ENCODE results near the gene ATXN1. TPM values are rescaled to one million over a fixed set of nuclear protein-coding genes. Genes with fewer than 3 reads are reported as not detected.

Gene ATXN1
- polyA plus RNA-seq, 1 of the 3 experiments (the other 2 are of a cell fraction), result 7.9 TPM

- H3K27ac ChIP-seq (ENCODE audit: low read depth in 2 of 2, low read length in 1 of 2), result peak overlapping the region; percentile 26 to 82; a peak in 3 of 4 replicates
- 90% methylated on average over 5 of the region's 5 CpGs for WGBS (ENCODE audit: low lambda C conversion rate)
- no peaks in the 10 kb centered on the region for H3K27me3 ChIP-seq (ENCODE audit: insufficient read depth)
- peaks cover 0 to 19% of the 10 kb centered on the region in 2 experiments for H3K36me3 ChIP-seq (replicated peaks in 1 of 2; ENCODE audit: control insufficient read depth in 1 of 2, insufficient read depth in 2 of 2, low read length in 1 of 2)
- no peaks in the 10 kb centered on the region for H3K79me2 ChIP-seq (ENCODE audit: insufficient read depth)
- H3K4me2 ChIP-seq, result peak overlapping the region; percentile 55; the same call in 1 of the 2 replicates
- no peak overlapping the region for H3K4me3 ChIP-seq (ENCODE audit: low read depth in 2 of 2, low read length in 1 of 2)
- H3K9me3 ChIP-seq, result no peaks in the 10 kb centered on the region
- POLR2A ChIA-PET, result no interaction called here
- peaks cover 20% of the 10 kb centered on the region for H3F3A ChIP-seq (replicated peaks; ENCODE audit: insufficient read depth)
- H4K20me1 ChIP-seq (ENCODE audit: insufficient read depth), result no peaks in the 10 kb centered on the region
- no peak overlapping the region for H3K9ac ChIP-seq
- no peak for DNase-seq
- no peak overlapping the region for H2AFZ ChIP-seq (ENCODE audit: low read depth)
- peaks cover 11 to 13% of the 10 kb centered on the region in 2 experiments; a peak in 2 of 4 replicates for H3K4me1 ChIP-seq (ENCODE audit: control insufficient read depth in 1 of 2, insufficient read depth in 2 of 2, low read depth in 1 of 2, low read length in 1 of 2)
- CTCF ChIA-PET, result interaction anchor here (1.2 kb wide), 1 partner anchor 11 kb away, joined by 4 read pairs; no protein-coding TSS in a partner anchor
- H3K9me2 ChIP-seq, result no peaks in the 10 kb centered on the region
- TF ChIP-seq IRF3 (IDR thresholded peaks at IDR 0.05; ENCODE audit: low read depth, low read length), result no peak
- TF ChIP-seq MAX (IDR thresholded peaks at IDR 0.05; ENCODE audit: low read depth), result no peak
- TF ChIP-seq EP300 (IDR thresholded peaks at IDR 0.05; ENCODE audit: borderline replicate concordance in 1 of 2, low read depth in 1 of 2, low read length in 1 of 2), result peak in 1 of 2 experiments; percentile 39; a peak in 1 of 4 replicates
- no peak for TF ChIP-seq SMC3 (IDR thresholded peaks at IDR 0.05; ENCODE audit: low read depth, low read length)
- TF ChIP-seq REST (IDR thresholded peaks at IDR 0.05; ENCODE audit: low read depth, low read length), result no peak
- peak; percentile 48; the same call in 1 of the 2 replicates for TF ChIP-seq PBX3 (IDR thresholded peaks at IDR 0.05)
- no peak for TF ChIP-seq YY1 (IDR thresholded peaks at IDR 0.05; ENCODE audit: low read depth)
- TF ChIP-seq CHD2 (IDR thresholded peaks at IDR 0.05; ENCODE audit: low read length, partially characterized antibody), result no peak
- no peak for TF ChIP-seq USF1 (IDR thresholded peaks at IDR 0.05; ENCODE audit: borderline replicate concordance, low read depth)
- TF ChIP-seq FOXJ3 (CRISPR knock-in tag; IDR thresholded peaks at IDR 0.05), result no peak
- no peak for TF ChIP-seq SIN3A (IDR thresholded peaks at IDR 0.05; ENCODE audit: borderline replicate concordance, low read depth, low read length)
- no peak for TF ChIP-seq FOXM1 (IDR thresholded peaks at IDR 0.05; ENCODE audit: low read depth)
- TF ChIP-seq NFIC (IDR thresholded peaks at IDR 0.05; ENCODE audit: borderline replicate concordance), result peak; percentile 58; the same call in 1 of the 2 replicates
- TF ChIP-seq POLR2AphosphoS5 (IDR thresholded peaks at IDR 0.05; ENCODE audit: low read depth, low read length), result no peak
- TF ChIP-seq JUND (IDR thresholded peaks at IDR 0.05), result peak; percentile 49; the same call in 1 of the 2 replicates
- no peak for TF ChIP-seq GABPA (IDR thresholded peaks at IDR 0.05; ENCODE audit: low read depth)
- TF ChIP-seq ELF1 (IDR thresholded peaks at IDR 0.05), result no peak
- TF ChIP-seq NRF1 (IDR thresholded peaks at IDR 0.05; ENCODE audit: low read depth, low read length), result no peak
- no peak for TF ChIP-seq RCOR1 (IDR thresholded peaks at IDR 0.05; ENCODE audit: low read length)
- TF ChIP-seq ZBTB33 (IDR thresholded peaks at IDR 0.05; ENCODE audit: borderline replicate concordance, low read depth), result no peak
- no peak for TF ChIP-seq EZH2phosphoT487 (IDR thresholded peaks at IDR 0.05; ENCODE audit: borderline replicate concordance, low read depth)
- TF ChIP-seq TAF1 (IDR thresholded peaks at IDR 0.05; ENCODE audit: borderline replicate concordance, low read depth, low read length), result no peak
- TF ChIP-seq RXRA (IDR thresholded peaks at IDR 0.05; ENCODE audit: borderline replicate concordance, low read depth), result no peak
- TF ChIP-seq MEF2A (IDR thresholded peaks at IDR 0.05; ENCODE audit: borderline replicate concordance, low read depth), result no peak
- peak; percentile 47; the same call in 1 of the 2 replicates for TF ChIP-seq FOSL2 (IDR thresholded peaks at IDR 0.05; ENCODE audit: borderline replicate concordance, low read depth)
- no peak for TF ChIP-seq GATA2 (CRISPR knock-in tag; IDR thresholded peaks at IDR 0.05)
Measured at GRCh38 chr6:16398587-16398986, 362.7 kb downstream of the ATXN1 start.

All from SK-N-SH (cell line).